ENCODE results near the gene ACAD11.

GRCh38 chr3:132522353-132522752, 137.3 kb downstream of the ACAD11 start:
- TF ChIP-seq SUZ12 (IDR thresholded peaks at IDR 0.05; ENCODE audit: extremely low read depth, insufficient read depth, insufficient read length): no peak
- TF ChIP-seq ZNF274 (IDR thresholded peaks at IDR 0.05; ENCODE audit: low read depth, low read length): no peak

Data from NT2/D1 (cell line).